ENCODE results near the gene SGIP1.
A peak's percentile ranks its signal among the peaks of the same experiment; 100 is the strongest.
"Not testable (repeated sequence)": the region's sequence is repeated elsewhere in the genome, so short reads cannot be mapped to it uniquely, and the experiment has no call there.

The SGIP1 gene

DNA sequence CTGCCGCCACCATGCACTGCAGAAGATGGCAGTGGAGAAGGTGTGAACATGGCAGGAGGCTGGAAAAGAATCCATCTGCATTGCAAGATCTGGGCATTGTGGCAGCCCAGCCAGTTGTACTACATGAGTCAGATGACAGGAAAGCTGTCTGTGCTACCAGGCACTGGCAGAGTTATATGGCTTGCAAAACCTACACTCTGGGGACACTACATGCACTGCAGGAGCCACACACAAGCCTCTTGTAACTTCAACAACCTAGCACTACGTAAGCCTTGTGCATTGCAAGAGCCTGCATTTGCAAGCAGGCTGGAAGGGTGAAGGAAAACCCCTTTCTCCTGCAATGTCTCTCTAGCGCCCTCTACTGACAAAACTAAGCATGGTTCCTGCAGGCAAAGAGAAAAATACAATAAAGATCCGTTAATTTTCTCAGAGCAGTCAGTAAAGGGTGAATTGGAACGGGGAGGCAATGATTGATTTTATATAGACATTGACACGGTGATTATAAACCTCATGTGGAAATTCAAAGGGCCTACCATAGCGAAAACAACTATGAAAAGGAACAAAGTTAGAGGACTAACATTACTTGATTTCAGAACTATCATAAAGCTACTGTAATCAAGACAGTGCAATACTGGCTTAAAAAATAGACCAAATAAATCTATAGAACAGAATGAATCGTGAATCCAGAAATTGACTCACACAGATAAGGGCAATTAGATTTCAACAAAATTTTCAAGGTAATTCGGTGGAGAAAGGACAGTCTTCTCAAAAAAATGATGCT lies 192.1 kb downstream of the SGIP1 start:
- CTCF ChIA-PET: interaction anchor here (0.6 to 1.0 kb wide), 9 partner anchors 8 to 1723 kb away, joined by 3 to 6 read pairs (median 4); no protein-coding TSS in a partner anchor
- peak; percentile 37 for DNase-seq (ENCODE audit: low spot score)
- TF ChIP-seq, protein P1, sequence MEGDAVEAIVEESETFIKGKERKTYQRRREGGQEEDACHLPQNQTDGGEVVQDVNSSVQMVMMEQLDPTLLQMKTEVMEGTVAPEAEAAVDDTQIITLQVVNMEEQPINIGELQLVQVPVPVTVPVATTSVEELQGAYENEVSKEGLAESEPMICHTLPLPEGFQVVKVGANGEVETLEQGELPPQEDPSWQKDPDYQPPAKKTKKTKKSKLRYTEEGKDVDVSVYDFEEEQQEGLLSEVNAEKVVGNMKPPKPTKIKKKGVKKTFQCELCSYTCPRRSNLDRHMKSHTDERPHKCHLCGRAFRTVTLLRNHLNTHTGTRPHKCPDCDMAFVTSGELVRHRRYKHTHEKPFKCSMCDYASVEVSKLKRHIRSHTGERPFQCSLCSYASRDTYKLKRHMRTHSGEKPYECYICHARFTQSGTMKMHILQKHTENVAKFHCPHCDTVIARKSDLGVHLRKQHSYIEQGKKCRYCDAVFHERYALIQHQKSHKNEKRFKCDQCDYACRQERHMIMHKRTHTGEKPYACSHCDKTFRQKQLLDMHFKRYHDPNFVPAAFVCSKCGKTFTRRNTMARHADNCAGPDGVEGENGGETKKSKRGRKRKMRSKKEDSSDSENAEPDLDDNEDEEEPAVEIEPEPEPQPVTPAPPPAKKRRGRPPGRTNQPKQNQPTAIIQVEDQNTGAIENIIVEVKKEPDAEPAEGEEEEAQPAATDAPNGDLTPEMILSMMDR (conservative IDR thresholded peaks at IDR 0.05; ENCODE audit: low read depth): peak; percentile 89
- POLR2A ChIA-PET (ENCODE audit: low non-redundant PET): no interaction called here
- no peak overlapping the region for H3K27ac ChIP-seq

DNA sequence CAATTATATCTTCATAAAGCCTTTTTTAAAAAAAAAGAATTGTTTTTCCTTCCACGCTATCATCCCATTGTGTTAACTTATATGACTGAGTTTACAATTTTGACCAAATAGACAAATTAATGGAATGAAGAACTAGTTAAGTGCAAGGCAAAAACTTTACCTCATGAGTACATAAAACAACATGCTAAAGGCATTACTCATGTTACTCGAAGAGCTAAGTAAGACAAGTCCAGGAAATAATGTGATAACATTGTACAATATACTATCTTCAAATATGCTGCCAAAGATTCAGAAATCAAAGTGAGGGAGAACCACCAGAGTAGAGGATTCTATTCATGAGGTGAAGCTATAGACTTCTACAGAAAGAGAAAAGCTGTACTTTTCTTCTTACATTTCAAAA lies 194.1 kb downstream of the SGIP1 start:
- H3K27ac ChIP-seq: no peak overlapping the region
- ChIA-PET CTCF (interaction anchor here (0.5 kb wide), 1 partner anchor 233 kb away, joined by 3 read pairs; no protein-coding TSS in a partner anchor), POLR2A (ENCODE audit: low non-redundant PET) (interaction anchor here (0.6 kb wide), 1 partner anchor 35 kb away, joined by 4 read pairs; no protein-coding TSS in a partner anchor)
- TF ChIP-seq, protein P1 (conservative IDR thresholded peaks at IDR 0.05; ENCODE audit: low read depth): no peak
- DNase-seq (ENCODE audit: low spot score): no peak

DNA sequence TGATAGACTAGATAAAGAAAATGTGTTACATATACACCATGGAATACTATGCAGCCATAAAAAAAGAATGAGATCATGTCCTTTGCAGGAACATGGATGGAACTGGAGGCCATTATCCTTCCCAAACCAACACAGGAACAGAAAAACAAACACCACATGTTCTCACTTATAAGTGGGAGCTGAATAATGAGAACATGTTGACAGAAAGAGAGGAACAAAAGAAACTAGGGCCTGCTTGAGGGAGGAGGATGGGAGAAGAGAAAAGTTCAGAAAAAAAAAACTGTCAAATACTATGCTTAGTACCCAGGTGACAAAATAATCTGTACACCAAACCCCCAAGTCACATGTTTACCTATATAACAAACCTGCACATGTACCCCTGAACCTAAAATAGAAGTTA lies 194.8 kb downstream of the SGIP1 start:
- DNase-seq (ENCODE audit: low spot score); H3K27ac ChIP-seq: not testable (repeated sequence)
- CTCF ChIA-PET: interaction anchor here (0.5 kb wide), 1 partner anchor 234 kb away, joined by 3 read pairs; no protein-coding TSS in a partner anchor
- POLR2A ChIA-PET (ENCODE audit: low non-redundant PET): interaction anchor here (0.6 kb wide), 1 partner anchor 36 kb away, joined by 4 read pairs; no protein-coding TSS in a partner anchor

DNA sequence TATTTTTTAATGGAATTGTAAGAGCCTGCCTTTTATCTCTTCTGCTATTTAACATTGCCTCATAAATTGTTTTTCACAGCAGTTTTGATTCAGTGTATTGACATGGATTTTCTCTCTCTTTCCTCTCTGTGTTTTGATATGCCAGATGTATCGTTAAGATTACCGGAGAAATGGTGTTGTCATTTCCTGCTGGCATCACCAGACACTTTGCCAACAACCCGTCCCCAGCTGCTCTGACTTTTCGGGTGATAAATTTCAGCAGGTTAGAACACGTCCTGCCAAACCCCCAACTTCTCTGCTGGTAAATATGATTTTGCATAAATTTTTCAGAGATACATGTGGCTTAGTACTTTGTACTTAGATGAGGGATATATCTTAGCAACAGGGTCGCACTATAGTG lies 195.2 kb downstream of the SGIP1 start:
- H3K27ac ChIP-seq: no peak overlapping the region
- TF ChIP-seq, protein P1 (conservative IDR thresholded peaks at IDR 0.05; ENCODE audit: low read depth): no peak
- DNase-seq (ENCODE audit: low spot score): peak; percentile 12
- ChIA-PET CTCF (no interaction called here), POLR2A (ENCODE audit: low non-redundant PET) (no interaction called here)

DNA sequence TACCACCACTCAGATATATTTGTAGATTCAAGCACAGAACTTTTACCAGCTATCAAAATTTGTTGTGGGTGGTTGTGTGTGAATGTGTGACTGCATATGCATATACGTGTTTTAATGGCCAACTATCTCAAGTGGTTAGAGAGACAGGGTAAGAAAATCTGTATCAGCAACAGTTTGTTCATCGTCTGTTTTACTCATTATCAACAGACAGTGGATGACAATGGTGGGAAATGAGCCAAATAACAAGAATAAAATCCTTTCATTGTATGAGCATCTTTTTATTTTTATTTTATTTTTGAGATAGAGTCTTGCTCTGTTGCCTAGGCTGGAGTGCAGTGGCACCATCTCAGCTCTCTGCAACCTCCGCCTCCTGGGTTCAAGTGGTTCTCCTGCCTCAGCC lies 195.6 kb downstream of the SGIP1 start:
- CTCF ChIA-PET: no interaction called here
- no peak for DNase-seq (ENCODE audit: low spot score)

DNA sequence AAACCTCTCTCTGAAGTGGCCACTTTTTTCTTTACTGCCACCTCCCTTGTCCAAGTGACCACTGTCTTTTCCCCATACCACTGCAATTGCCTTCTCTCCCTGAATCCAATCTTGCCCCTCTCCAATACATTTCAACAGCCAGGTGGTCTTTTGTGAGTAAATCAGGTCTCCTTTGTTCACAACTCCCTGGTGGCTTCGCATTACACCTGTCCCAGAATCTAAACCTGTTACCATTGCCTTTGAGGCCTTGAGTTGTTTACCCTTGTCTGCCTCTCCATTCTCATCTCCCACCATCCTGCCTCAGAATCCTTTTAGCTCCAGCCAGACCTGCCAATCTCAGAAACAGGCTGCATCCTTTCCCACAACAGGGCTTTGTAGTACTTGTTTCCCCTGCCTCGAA lies 196.5 kb downstream of the SGIP1 start:
- ChIA-PET CTCF (no interaction called here), POLR2A (ENCODE audit: low non-redundant PET) (no interaction called here)
- no peak for DNase-seq (ENCODE audit: low spot score)
- TF ChIP-seq, protein P1 (conservative IDR thresholded peaks at IDR 0.05; ENCODE audit: low read depth): no peak
- no peak overlapping the region for H3K27ac ChIP-seq

More for the DNA sequence above, 195.6 kb downstream of the SGIP1 start:
- POLR2A ChIA-PET (ENCODE audit: low non-redundant PET): no interaction called here
- no peak overlapping the region for H3K27ac ChIP-seq
- TF ChIP-seq, protein P1 (conservative IDR thresholded peaks at IDR 0.05; ENCODE audit: low read depth): no peak

DNA sequence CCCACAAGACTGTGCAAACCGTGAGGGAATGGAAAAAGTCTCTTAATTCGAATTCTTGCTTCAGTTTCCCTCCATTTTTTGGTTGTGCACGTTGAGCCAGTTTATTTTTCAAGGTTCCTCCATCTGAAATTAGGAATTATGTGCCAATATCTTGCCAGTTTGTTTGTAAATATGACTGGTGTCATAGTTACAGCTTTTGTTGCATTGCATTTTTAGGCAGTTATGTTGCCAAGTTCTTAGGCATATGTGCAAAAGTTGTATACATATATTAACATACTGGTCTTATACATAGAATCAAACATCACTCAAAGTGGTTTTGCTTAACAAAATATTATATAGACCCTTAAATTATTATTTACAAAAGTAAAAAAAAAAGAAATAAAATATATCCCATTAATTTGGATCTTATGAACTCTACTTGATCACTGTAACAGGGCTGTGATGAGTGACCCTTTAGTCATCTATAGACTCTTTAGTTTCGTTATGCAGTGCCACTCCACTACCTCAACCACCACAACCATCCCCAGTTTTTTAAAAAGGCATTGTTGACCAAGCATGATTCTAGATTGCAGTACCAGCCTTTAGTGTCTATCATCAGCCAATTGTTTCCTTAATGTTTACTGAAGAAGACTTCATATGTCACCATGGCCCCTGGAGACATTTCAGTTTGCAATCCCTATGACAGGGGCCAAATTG lies 197.4 kb downstream of the SGIP1 start:
- CTCF ChIA-PET: no interaction called here
- TF ChIP-seq, protein P1 (conservative IDR thresholded peaks at IDR 0.05; ENCODE audit: low read depth): no peak
- DNase-seq (ENCODE audit: low spot score): no peak
- POLR2A ChIA-PET (ENCODE audit: low non-redundant PET): no interaction called here
- H3K27ac ChIP-seq: no peak overlapping the region

All from RWPE1 (cell line).